ENCODE measurements around the gene TRABD2B.

- TF ChIP-seq CTCF (IDR thresholded peaks at IDR 0.05 in 2 of 3, conservative IDR thresholded peaks at IDR 0.05 in 1 of 3; ENCODE audit: borderline replicate concordance in 1 of 3, insufficient read depth in 1 of 3, low read depth in 2 of 3, low read length in 2 of 3): no peak
- no peak for TF ChIP-seq EZH2 (IDR thresholded peaks at IDR 0.05)
- TF ChIP-seq POLR2A (IDR thresholded peaks at IDR 0.05; ENCODE audit: borderline replicate concordance, extremely low read depth, insufficient read depth, insufficient read length): no peak
- TF ChIP-seq ZFX (IDR thresholded peaks at IDR 0.05): no peak
- no peak for TF ChIP-seq ATF3 (IDR thresholded peaks at IDR 0.05)
- no peak for TF ChIP-seq EGR1 (IDR thresholded peaks at IDR 0.05; ENCODE audit: low read depth)
- TF ChIP-seq POLR2AphosphoS5 (IDR thresholded peaks at IDR 0.05; ENCODE audit: low read depth, low read length): no peak
- TF ChIP-seq FOSL1 (IDR thresholded peaks at IDR 0.05; ENCODE audit: low read depth): no peak
Measured at GRCh38 chr1:47993416-47993740, 3.8 kb downstream of the TRABD2B start.

All from HCT116 (cell line).